ENCODE data around the gene MAP1LC3B2. TPM values are rescaled to one million over a fixed set of nuclear protein-coding genes. Genes with fewer than 3 reads are reported as not detected.
A peak's percentile ranks its signal among the peaks of the same experiment; 100 is the strongest.

MAP1LC3B2 gene
- total and polyA plus RNA-seq, 2 of the 8 experiments (the other 6 are each of a cell fraction or from before 2014, with no cell fraction given), result 0.39 to 1.5 TPM

DNA sequence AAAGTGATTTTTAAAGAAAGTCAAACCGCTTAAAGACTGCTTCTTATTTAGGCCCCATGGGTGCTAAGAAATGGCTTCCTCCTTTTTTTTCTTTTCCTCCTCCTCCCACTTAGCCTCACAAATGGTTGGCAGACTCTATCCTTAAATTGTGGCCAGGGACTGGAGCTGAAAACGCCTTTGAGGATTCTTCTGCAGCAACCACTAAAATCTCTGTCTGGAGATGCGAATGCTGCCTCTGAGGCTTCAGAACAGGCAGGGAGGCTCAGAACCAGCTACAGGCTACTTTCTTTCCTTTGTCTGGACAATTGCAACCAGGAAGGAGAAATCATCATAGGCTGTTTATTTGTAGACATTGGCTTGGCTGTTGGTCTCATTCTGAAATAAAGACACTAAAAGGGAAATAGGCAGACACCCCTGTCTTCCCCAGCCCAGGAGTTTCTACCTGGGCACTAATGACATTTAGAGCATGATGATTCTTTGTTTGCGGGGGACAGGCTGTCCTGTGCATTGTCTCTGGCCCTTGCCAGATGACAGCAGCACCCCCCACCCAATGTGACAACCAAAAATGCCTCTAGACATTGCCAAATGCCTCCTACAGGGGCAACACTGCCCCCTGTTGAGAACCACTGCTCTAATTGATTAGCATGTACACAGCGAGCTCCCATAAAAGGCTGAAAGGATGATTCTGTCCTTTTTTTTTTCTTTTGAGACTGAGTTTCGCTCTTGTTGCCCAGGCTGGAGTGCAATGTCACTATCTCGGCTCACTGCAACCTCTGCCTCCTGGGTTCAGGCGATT is 50.3 kb downstream of the MAP1LC3B2 start (continued):
- TF ChIP-seq, protein P1, sequence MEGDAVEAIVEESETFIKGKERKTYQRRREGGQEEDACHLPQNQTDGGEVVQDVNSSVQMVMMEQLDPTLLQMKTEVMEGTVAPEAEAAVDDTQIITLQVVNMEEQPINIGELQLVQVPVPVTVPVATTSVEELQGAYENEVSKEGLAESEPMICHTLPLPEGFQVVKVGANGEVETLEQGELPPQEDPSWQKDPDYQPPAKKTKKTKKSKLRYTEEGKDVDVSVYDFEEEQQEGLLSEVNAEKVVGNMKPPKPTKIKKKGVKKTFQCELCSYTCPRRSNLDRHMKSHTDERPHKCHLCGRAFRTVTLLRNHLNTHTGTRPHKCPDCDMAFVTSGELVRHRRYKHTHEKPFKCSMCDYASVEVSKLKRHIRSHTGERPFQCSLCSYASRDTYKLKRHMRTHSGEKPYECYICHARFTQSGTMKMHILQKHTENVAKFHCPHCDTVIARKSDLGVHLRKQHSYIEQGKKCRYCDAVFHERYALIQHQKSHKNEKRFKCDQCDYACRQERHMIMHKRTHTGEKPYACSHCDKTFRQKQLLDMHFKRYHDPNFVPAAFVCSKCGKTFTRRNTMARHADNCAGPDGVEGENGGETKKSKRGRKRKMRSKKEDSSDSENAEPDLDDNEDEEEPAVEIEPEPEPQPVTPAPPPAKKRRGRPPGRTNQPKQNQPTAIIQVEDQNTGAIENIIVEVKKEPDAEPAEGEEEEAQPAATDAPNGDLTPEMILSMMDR (IDR thresholded peaks at IDR 0.05; ENCODE audit: control extremely low read depth in 1 of 3, insufficient read depth in 1 of 3, low read depth in 1 of 3, low read length in 3 of 3), result peak in 1 of 3 experiments; percentile 40; a peak in 3 of 4 replicates
- TF ChIP-seq, protein P2, sequence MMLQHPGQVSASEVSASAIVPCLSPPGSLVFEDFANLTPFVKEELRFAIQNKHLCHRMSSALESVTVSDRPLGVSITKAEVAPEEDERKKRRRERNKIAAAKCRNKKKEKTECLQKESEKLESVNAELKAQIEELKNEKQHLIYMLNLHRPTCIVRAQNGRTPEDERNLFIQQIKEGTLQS (IDR thresholded peaks at IDR 0.05; ENCODE audit: insufficient read depth, low read depth, low read length), result no peak
- TF ChIP-seq, protein P3, sequence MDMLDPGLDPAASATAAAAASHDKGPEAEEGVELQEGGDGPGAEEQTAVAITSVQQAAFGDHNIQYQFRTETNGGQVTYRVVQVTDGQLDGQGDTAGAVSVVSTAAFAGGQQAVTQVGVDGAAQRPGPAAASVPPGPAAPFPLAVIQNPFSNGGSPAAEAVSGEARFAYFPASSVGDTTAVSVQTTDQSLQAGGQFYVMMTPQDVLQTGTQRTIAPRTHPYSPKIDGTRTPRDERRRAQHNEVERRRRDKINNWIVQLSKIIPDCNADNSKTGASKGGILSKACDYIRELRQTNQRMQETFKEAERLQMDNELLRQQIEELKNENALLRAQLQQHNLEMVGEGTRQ (IDR thresholded peaks at IDR 0.05; ENCODE audit: low read length), result no peak

All from H1 (cell line).